ENCODE data around the gene LDLRAD3. TPM values are rescaled to one million over a fixed set of nuclear protein-coding genes. Genes with fewer than 3 reads are reported as not detected.

LDLRAD3 gene
- total RNA-seq, 1 donor from 2014 or later = 14.9 TPM

GRCh38 chr11:36156161-36156816 is 212.4 kb downstream of the LDLRAD3 start:
- peaks cover 11% of the 10 kb centered on the region for H3K4me1 ChIP-seq (ENCODE audit: insufficient read depth, low read length)
- Mint-ChIP-seq H3K4me3 (ENCODE audit: unreplicated experiment) (no peak overlapping the region), H3K27ac (ENCODE audit: unreplicated experiment) (no peak overlapping the region), H3K4me1 (ENCODE audit: low read depth, unreplicated experiment) (peaks cover 27% of the 10 kb centered on the region), H3K36me3 (ENCODE audit: low read depth, unreplicated experiment) (peaks cover 1% of the 10 kb centered on the region), H3K9me3 (ENCODE audit: unreplicated experiment) (no peaks in the 10 kb centered on the region), H3K27me3 (ENCODE audit: low read depth, unreplicated experiment) (no peaks in the 10 kb centered on the region)
- H4K20me1 ChIP-seq (ENCODE audit: insufficient read depth, low read length) = no peaks in the 10 kb centered on the region
- H2AFZ ChIP-seq (ENCODE audit: low read depth, low read length) = no peak overlapping the region
- peak overlapping the region; percentile 38 for H3K4me2 ChIP-seq (ENCODE audit: low read length)
- H3K27me3 ChIP-seq (ENCODE audit: insufficient read depth, low read length) = no peaks in the 10 kb centered on the region
- no peaks in the 10 kb centered on the region for H3K9me3 ChIP-seq (ENCODE audit: insufficient read depth, low read depth, low read length)
- H3K4me3 ChIP-seq (ENCODE audit: insufficient read depth, low read depth, low read length) = no peak overlapping the region
- no peak for TF ChIP-seq CTCF (IDR thresholded peaks at IDR 0.05; ENCODE audit: insufficient read depth, low read depth, low read length)
- TF ChIP-seq EZH2 (IDR thresholded peaks at IDR 0.05; ENCODE audit: insufficient read depth, low read length) = no peak
- FAIRE-seq (peak; percentile 41), DNase-seq (ENCODE audit: low read depth) (no peak)
- no peak overlapping the region for H3K27ac ChIP-seq (ENCODE audit: low read depth, low read length)
- H3K36me3 ChIP-seq (ENCODE audit: insufficient read depth, low read length) = no peaks in the 10 kb centered on the region
- no peak overlapping the region for H3K9ac ChIP-seq (ENCODE audit: low read length)
- no peaks in the 10 kb centered on the region for H3K79me2 ChIP-seq (ENCODE audit: insufficient read depth, low read length)

DNA sequence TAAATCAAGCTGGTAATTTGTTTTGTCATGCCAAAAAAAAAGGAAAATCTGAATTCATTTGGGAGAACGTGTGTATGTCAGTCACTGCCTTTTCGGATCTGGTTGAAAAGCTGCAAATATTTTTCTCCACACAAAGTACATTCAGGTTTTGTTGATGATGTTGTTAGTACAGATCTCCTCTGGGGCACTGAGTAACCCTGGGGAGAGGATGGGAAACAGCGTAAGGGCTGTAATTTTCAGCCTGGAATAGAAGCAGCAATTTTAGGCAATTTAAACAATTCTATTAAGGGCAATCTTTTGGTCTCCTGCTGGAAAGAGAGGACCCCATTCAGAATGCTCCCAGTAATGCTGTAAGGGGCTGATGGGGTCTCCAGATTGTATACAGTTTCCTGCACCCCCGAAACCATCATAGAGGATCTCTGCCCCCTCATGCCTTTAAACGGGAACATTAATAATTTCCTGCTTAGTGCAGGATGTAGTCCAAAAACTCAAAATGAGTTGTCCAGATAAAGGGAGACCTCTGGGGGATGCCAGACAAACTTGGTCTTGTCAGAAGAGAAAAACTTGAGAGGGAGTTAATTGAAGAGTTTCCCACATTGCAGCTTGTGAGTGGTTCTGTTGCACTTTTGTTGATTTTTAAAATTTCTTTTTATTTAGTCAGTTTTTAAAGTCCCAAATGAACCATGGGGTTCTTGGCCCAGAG is 213.1 kb downstream of the LDLRAD3 start:
- H3K4me3 Mint-ChIP-seq (ENCODE audit: unreplicated experiment) = no peak overlapping the region
- no peak for FAIRE-seq
- H3K36me3 Mint-ChIP-seq (ENCODE audit: low read depth, unreplicated experiment) = peaks cover 1% of the 10 kb centered on the region
- Histone ChIP-seq H3K36me3 (ENCODE audit: insufficient read depth, low read length) (no peaks in the 10 kb centered on the region), H3K27ac (ENCODE audit: low read depth, low read length) (no peak overlapping the region), H3K4me1 (ENCODE audit: insufficient read depth, low read length) (peaks cover 11% of the 10 kb centered on the region), H3K27me3 (ENCODE audit: insufficient read depth, low read length) (no peaks in the 10 kb centered on the region), H3K9me3 (ENCODE audit: insufficient read depth, low read depth, low read length) (no peaks in the 10 kb centered on the region), H3K79me2 (ENCODE audit: insufficient read depth, low read length) (no peaks in the 10 kb centered on the region), H2AFZ (ENCODE audit: low read depth, low read length) (no peak overlapping the region), H3K9ac (ENCODE audit: low read length) (no peak overlapping the region), H4K20me1 (ENCODE audit: insufficient read depth, low read length) (no peaks in the 10 kb centered on the region), H3K4me3 (ENCODE audit: insufficient read depth, low read depth, low read length) (no peak overlapping the region), H3K4me2 (ENCODE audit: low read length) (peak overlapping the region; percentile 38)
- H3K27me3 Mint-ChIP-seq (ENCODE audit: low read depth, unreplicated experiment) = no peaks in the 10 kb centered on the region
- H3K27ac Mint-ChIP-seq (ENCODE audit: unreplicated experiment) = peak overlapping the region; percentile 38
- no peak for DNase-seq (ENCODE audit: low read depth)
- H3K4me1 Mint-ChIP-seq (ENCODE audit: low read depth, unreplicated experiment) = peaks cover 22% of the 10 kb centered on the region
- TF ChIP-seq CTCF (IDR thresholded peaks at IDR 0.05; ENCODE audit: insufficient read depth, low read depth, low read length) (no peak), EZH2 (IDR thresholded peaks at IDR 0.05; ENCODE audit: insufficient read depth, low read length) (no peak)
- no peaks in the 10 kb centered on the region for H3K9me3 Mint-ChIP-seq (ENCODE audit: unreplicated experiment)

DNA sequence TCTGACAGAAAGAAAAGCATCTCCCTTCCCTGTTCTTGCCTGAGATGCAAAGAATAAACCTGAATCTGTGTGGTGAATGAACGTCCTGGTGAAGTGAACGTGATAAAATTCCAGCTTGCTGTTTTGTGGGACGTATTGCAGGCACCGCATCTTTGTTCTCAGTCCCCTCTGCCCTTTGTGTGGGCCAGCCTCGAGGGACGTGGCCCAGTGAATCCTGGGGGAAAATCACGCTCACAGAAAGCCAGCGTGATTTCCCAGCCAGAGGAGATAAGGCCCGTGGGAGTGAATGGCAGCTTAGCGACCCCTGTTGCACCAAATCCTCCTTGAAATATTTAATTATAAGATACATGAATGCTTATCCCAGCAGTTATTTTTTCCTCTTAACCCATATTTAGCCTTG is 216.2 kb downstream of the LDLRAD3 start:
- no peak overlapping the region for H3K4me2 ChIP-seq (ENCODE audit: low read length)
- no peak overlapping the region for H3K27ac ChIP-seq (ENCODE audit: low read depth, low read length)
- H3K4me1 ChIP-seq (ENCODE audit: insufficient read depth, low read length) = peaks cover 11% of the 10 kb centered on the region
- Mint-ChIP-seq H3K4me3 (ENCODE audit: unreplicated experiment) (no peak overlapping the region), H3K4me1 (ENCODE audit: low read depth, unreplicated experiment) (peaks cover 17% of the 10 kb centered on the region), H3K36me3 (ENCODE audit: low read depth, unreplicated experiment) (peaks cover 1% of the 10 kb centered on the region), H3K9me3 (ENCODE audit: unreplicated experiment) (no peaks in the 10 kb centered on the region), H3K27ac (ENCODE audit: unreplicated experiment) (no peak overlapping the region), H3K27me3 (ENCODE audit: low read depth, unreplicated experiment) (no peaks in the 10 kb centered on the region)
- no peak overlapping the region for H2AFZ ChIP-seq (ENCODE audit: low read depth, low read length)
- H3K9me3 ChIP-seq (ENCODE audit: insufficient read depth, low read depth, low read length) = no peaks in the 10 kb centered on the region
- no peaks in the 10 kb centered on the region for H3K36me3 ChIP-seq (ENCODE audit: insufficient read depth, low read length)
- no peak overlapping the region for H3K4me3 ChIP-seq (ENCODE audit: insufficient read depth, low read depth, low read length)
- no peak overlapping the region for H3K9ac ChIP-seq (ENCODE audit: low read length)
- TF ChIP-seq CTCF (IDR thresholded peaks at IDR 0.05; ENCODE audit: insufficient read depth, low read depth, low read length) (no peak), EZH2 (IDR thresholded peaks at IDR 0.05; ENCODE audit: insufficient read depth, low read length) (no peak)
- FAIRE-seq (no peak), DNase-seq (ENCODE audit: low read depth) (no peak)
- H3K27me3 ChIP-seq (ENCODE audit: insufficient read depth, low read length) = no peaks in the 10 kb centered on the region
- H3K79me2 ChIP-seq (ENCODE audit: insufficient read depth, low read length) = no peaks in the 10 kb centered on the region
- H4K20me1 ChIP-seq (ENCODE audit: insufficient read depth, low read length) = no peaks in the 10 kb centered on the region
